HCT116 (cell line): Measurements from ENCODE around the gene TRIM63.

Experiments used
- REST ChIP-seq: IDR thresholded peaks from 2 replicates; pipeline ENCODE4 v1.6.1; 2012; ENCODE audit warnings: low read depth
- ZBTB33 ChIP-seq: IDR thresholded peaks from 2 replicates; pipeline ENCODE4 v1.6.1; 2011; ENCODE audit warnings: mild to moderate bottlenecking, low read length, moderate library complexity; ENCODE audit not compliant: insufficient replicate concordance; ENCODE audit errors: extremely low read depth
- TF ChIP-seq, protein P1 (sequence below), 3 experiments: fragments of 200-600 bp in 1 of 3; sonication (generic) in 1 of 3; IDR thresholded peaks in 2 of 3; conservative IDR thresholded peaks in 1 of 3; 2 replicates each; pipeline ENCODE4 v1.5.1; 2012 to 2017; ENCODE audit warnings: low read depth in 2 of 3, low read length in 2 of 3, antibody characterized with exemption in 1 of 3, borderline replicate concordance in 1 of 3, control low read depth in 1 of 3, mild to moderate bottlenecking in 1 of 3, mixed read lengths in 1 of 3, mixed run types in 1 of 3, moderate library complexity in 1 of 3; ENCODE audit not compliant: insufficient read depth in 1 of 3

- TF ChIP-seq, protein P1, sequence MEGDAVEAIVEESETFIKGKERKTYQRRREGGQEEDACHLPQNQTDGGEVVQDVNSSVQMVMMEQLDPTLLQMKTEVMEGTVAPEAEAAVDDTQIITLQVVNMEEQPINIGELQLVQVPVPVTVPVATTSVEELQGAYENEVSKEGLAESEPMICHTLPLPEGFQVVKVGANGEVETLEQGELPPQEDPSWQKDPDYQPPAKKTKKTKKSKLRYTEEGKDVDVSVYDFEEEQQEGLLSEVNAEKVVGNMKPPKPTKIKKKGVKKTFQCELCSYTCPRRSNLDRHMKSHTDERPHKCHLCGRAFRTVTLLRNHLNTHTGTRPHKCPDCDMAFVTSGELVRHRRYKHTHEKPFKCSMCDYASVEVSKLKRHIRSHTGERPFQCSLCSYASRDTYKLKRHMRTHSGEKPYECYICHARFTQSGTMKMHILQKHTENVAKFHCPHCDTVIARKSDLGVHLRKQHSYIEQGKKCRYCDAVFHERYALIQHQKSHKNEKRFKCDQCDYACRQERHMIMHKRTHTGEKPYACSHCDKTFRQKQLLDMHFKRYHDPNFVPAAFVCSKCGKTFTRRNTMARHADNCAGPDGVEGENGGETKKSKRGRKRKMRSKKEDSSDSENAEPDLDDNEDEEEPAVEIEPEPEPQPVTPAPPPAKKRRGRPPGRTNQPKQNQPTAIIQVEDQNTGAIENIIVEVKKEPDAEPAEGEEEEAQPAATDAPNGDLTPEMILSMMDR (IDR thresholded peaks at IDR 0.05 in 2 of 3, conservative IDR thresholded peaks at IDR 0.05 in 1 of 3; ENCODE audit: borderline replicate concordance in 1 of 3, insufficient read depth in 1 of 3, low read depth in 2 of 3, low read length in 2 of 3), result no peak
- TF ChIP-seq ZBTB33, result no peak
- TF ChIP-seq REST, result no peak
Observed at GRCh38 chr1:26029054-26029863, 38.2 kb downstream of the TRIM63 start.
